ENCODE data around the gene TBCEL.
A peak's percentile ranks its signal among the peaks of the same experiment; 100 is the strongest.
"Not testable (repeated sequence)": the region's sequence is repeated elsewhere in the genome, so short reads cannot be mapped to it uniquely, and the experiment has no call there.

The TBCEL gene, protein sequence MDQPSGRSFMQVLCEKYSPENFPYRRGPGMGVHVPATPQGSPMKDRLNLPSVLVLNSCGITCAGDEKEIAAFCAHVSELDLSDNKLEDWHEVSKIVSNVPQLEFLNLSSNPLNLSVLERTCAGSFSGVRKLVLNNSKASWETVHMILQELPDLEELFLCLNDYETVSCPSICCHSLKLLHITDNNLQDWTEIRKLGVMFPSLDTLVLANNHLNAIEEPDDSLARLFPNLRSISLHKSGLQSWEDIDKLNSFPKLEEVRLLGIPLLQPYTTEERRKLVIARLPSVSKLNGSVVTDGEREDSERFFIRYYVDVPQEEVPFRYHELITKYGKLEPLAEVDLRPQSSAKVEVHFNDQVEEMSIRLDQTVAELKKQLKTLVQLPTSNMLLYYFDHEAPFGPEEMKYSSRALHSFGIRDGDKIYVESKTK

DNA sequence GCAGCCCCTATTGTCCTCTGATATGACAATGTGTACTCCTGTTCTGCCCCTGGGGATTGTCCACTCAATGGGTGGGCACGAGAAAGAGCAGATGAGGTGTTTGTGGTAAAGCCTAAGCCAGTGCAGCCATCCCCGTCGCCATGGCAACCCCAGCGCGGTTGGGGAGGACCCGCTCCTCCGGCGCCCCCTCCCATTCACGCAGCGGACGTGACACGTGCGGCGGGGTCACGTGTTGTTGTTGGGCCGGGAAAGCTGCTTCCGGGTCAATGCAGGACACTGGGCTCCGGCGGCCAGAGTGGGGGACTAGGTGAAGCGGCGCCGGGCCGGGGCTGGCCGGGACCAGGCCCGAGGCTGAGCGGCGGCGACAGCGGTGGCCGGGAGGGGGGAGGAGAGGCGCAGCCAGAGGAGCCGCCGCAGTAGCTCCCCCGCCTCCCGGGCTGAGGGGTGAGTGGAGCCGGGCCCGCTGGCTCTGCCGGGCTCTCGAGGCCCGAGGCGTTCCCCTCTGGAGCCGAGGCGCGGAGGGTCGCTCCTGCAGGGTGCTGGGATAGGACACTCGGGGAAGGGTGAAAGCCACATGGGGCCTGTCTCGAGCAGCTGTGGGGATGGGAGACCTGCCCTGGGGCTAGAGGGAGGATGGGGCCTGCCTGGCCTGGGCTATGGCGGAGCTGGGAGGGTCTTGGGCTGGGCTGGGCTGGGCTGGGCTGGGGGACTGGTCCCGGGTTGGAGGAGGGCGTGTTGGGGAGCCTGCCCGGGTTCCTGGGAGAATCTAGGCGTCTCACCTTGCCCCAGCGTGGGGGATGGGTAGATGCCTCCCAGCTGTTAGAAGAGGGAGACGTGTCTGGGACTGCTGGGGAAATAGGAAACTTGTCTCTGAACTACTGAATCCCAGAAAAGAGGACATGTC is at the start of gene TBCEL:
TBCEL (plus strand) TSS at position 255 of the 904 bp plus-strand sequence. CDS start 21,589 bp downstream, outside the sequence.
- DNase-seq = peak; percentile 72 to 76

DNA sequence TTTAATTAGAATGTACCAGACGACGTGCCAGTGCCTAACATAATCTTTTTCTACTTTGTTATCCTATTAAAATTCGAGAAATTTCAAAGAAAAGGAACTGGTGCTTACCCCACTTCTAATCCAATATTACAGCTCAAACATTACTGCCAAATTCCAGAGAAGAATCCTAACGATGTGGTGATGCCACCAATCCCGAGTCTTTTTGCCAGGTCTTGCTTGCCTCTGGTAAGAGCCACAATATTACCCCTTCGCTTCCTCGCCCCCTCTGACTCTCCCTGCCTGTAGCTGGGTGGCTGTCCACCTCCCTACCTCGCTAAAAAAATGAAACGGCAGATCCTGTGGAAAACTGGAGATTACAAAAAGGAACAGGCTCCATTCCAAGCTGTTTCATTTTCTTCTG is 49.4 kb upstream of the TBCEL start:
- no peak for DNase-seq

DNA sequence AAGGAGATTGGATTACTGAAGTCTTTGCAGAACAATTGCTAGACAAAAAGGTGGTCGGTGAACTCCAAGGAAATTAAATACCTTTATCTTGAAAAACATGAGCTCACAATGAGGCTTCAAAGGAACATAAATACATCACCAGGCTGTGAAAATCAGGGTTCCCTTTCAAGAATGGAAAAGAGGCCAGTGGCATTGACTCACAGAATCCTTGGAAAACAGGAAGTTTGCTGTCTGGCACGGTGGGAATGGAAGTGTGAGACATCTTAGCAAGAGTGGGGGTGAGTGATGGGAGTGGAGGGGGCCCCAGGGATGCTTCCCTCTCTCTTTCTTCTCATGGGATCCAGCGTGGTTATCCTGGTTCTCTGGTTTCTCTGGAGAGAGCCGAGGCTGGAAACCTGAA is 48.9 kb upstream of the TBCEL start:
- DNase-seq = no peak

DNA sequence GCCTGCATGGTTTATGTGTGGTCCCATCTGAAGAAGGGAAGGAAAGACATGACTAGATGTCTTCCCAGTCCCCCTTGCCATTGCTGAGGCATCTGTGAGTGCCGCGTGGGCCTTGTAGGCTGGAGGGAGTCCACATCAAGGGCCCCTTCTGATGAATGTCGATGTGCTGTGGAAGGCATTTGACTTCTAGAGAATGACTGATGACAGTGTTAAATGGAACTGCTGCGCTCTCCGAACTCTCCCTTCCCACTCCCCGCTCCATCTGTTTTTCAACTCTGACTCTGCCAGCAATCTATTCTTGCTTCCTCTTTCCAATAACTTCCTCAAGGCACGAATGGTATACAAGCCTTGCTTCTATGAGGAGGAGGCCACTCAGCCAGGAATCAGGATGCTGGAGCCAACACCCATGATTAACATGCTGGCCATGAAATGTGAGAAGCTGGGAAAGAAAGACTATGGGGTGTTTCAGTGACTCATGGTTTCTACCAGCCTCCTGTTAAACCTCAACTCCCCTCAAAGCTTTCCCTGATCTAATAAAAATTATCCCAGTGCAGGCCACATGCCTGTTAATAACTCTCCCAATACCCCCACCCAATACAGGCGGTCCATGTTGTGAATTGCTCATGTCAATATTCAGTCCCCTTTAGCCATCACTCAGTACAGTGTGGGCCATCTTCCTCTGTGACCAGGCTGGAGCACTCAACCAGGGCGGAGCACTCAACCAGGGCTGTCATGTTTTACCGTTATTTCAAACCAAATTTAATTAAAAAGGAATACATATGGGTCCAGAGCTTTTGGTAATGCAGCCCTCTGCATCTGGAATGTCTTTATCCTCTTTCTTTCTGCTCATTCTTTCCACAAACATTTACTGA is 46.4 kb upstream of the TBCEL start:
- DNase-seq = no peak

DNA sequence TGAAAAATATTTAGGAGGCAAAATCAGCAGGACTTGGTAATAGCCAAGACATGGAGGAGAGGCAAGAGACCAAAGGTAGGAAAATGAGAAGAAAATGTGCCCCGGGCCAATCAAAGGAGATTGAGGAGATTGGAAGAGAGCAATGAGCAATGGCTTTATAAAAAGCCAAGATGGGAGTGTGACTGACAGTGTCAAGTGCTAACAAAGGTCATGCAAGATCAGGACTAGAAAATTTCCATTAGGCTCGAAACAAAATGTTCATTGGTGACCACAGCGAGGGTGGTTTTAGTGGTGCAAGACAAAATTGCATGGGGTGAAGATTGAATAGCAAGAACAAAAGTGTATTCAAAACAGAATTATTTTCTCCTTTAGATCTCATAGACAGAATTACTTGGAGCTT is 45.2 kb upstream of the TBCEL start:
- DNase-seq = no peak

DNA sequence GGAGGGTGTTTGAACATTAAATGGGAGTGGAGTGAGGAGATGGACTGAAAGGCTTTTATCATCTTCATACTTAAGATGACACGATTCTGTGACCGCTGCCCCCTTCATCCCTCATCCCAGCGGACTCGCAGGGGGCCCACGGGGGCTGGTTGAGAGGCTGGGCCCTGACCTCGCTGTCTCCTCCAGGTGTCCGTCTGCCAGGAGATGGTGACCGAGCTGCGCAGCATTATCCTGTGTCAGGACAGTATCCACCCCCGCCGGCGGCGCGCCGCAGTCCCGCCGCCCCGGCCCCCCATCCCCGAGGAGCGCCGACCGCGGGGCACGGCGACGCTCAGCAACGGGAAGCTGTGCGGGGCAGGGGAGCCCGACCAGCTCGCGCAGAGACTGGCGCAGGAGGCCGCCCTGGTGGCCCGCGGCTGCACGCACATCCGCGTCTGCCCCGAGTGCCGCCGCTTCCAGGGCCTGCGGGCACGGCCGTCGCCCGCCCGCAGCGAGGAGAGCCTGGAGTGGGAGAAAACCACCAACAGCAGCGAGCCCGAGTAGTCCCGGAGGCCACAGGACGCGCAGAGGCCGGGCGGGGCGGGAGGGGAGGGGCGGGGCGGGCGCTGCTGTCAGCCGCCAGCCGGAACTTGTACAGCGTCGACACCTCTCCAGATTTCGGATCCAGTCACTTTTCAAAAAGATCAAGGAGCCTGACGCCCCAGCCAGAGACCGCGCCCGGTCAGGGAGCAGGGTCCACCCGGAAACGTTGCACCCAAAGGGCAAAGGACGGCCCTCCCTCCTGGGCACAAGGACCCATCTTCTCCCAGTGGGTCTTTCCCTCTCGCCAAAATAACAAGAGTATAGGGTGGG is 38.0 kb upstream of the TBCEL start:
- DNase-seq = peak; percentile 15 to 28

DNA sequence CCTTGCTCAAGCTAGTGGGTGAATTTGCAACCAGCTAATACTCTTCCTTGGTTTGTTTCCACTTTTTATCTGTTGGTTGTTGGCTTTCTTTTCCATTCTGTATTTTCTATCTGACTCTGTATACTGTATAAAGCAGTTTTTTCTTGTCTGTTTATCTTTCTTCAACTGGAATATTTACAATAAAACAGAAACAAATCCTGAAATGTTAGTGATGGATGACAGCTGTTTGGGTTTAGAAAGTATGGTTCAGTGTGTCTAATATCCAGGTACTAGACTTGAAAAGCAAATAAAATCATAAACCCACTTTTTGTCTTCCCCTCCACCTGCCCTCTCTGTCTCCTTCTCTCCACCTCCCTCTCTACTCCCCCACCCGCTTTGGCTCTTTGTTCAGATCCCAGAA is 35.3 kb upstream of the TBCEL start:
- DNase-seq = no peak

DNA sequence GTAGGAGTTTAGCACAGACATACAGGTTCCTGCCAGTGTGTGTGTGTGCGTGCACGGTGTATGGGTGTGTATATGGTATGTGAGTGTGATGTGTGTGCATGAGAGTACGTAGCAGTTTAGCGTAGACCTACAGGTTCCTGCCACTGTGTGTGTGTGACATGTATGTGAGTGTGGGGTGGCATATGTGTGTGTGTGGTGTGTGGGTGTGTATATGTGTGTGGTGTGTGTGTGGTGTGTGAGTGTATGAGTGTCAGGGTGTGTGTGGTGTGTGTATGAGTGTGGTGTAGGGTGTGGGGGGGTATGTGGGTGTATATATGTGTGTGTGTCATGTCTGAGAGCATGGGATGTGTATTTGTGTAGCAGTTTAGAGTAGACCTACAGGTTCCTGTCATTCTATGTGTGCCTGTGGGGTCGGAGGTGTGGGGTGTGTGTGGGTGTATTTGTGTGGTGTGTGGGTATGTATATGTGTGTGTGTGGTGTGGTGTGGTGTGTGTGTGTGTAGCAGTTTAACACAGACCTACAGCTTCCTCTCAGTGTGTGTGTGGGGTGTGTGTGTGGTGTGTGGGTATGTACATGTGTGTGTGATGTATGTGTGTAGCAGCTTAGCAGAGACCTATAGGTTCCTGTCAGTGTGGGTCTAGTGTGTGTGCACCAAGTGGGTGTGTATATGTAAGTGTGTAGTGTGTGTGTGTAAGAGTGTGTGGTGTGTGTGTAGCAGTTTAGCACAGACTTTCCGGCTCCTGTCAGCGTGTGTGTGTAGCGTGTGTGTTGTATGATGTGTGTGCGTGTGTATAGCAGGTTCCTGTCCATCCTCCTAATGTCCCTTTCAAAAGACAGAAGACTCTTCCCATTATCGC is 31.8 kb upstream of the TBCEL start:
- DNase-seq = no peak

DNA sequence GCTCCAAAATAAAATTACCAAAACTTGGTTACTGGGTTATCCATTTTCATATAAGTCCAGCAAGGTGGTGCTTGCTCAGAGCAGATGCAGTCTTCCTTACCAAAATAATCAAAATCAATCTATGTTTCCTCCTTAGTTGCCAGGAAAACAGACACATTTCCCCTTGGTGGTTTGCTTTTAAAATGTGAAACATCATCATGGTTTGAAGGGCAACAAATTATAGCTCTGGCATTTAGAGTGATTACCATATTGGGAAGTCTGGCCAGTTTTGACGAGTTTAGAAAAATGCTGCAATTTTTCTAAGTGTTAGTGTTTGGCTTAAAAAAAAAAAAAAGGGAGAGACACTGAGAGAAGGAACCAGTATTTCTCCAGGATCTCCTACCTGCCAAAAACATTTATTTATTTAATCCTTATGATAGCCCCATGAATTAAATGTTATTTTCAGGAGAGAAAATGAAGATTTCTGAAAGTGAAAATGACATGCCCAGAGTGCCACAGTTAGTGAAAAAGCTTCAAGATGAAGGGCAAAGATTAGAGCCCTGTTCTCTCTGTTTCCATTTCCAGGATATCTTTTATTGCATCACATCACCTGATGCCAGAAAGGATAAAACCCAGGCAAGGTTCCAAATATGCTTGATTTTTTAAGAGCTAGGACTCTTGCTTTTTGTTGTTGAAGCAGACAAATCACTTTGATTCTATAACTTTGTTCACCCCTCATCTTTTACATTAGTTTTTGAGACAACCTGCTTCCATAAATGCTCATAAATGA is 29.6 kb upstream of the TBCEL start:
- DNase-seq = no peak

DNA sequence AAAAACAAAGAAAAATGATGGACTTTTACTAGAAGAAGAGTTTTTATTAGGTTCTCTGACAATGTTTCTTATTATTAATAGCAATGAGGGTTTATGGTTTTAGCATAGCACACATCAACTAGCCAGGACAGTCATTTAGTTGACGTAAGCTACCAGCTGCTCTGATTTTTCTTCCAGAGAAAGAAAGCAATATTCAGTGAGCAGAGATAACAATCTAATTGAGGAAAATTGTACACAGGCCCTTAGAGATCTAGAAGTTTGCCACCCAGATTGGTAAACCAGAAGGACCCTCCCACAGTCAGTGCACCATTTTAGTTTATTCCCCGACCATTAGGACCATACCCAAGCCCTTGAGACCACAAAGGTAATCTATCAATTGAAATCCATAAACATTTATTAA is 28.7 kb upstream of the TBCEL start:
- DNase-seq = no peak

DNA sequence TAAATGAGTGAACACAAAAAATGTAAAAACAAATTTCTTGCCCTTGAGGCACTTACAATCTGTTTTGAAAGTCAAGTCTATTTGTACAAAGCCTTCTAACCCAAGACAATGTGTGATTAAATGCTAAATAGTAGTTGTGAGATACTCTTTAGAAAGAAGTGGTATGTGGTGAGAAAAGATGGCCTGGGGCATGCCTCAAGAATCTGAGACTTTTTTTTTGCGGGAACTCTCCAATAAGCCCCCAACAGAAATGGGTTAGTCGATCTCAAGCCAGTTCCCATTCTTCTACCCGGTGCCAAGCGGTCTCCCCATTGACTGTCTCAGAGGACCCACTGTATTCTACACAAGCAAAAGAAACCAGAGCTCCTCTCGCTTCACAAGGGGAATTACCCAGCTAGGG is 26.9 kb upstream of the TBCEL start:
- DNase-seq = no peak

DNA sequence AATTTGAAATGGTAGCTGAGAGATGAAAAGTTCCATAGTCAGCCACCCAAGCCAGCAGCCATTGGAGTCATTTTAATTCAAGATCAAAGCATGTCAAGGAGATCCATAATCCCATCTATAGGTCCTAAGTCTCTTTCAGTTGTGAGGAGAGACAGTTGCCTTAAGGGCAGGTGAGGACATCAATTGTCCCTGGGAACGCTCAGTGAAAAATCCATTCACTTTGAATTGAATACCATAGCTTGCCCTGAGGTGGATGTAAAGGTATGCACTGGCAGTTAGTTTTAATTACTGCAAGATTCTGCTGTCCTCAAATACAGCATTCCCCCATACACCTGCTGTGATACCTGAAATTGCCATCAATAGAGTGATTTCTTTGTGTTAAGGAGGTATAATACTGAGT is 25.3 kb upstream of the TBCEL start:
- DNase-seq = no peak

DNA sequence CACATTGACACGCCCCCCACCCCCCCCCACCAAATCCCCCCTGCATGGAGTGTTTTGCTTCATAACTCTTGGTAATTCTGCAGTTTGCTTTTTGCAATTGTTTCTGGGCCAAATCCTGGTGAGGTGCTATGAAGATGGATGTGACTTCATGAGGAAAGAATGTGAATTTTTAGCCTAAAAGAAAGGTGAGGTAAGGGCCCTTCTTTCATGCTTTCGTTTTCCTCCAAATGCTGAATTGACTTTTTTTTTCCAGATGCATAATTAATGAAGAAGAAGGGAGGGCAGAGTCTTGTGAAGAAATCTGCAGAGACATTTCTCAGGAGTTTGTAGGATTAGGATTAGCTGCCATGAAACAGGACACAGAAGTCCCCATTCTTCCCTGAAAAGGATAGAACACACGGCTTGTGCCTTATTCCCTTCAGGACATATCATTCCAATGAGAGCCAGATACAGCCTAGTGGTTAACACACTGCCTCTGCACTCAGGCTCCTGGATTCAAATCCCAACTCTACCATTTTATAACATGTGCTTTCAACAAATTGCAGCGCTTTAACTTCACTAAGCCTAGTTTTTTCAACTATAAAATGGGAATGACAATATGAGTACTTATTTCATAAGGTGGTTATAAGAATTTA is 19.6 kb upstream of the TBCEL start:
- no peak for DNase-seq

DNA sequence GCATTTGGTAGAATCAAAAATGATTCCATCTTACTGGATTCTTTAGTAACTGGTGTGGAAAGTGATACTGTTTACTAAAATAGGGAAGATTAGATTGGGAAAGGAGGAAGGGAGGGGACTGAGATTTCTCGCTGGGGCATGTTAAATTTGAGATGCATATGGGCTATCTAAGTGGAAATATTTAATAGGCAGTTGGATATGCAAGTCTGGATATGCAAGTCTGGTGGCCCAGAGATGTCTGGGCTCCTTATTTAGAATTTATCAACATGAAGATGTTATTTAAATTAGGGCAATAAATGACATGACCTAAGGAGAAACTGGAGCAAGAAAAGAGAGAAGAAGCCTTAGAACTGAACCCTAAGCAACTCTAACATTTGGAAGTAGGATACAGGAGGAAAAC is 17.0 kb upstream of the TBCEL start:
- DNase-seq = no peak

DNA sequence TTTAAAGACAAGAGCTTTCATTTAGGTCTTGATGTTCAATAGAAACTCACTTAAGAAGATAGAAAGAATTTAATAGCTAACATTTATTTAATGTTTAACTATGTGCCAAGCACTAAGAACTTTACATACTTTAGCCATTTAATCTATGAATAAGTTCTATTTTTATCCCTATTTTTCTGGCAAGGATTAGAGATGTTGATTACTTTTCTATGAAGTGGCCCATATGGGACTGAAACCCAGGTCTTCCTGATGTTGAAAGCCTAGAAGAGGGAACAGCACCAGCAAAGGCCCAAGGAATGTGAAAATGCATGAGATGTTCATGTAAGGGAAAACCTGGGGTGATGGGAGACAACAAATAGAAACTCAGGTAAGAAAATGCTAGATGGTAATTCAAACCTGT is 15.4 kb upstream of the TBCEL start:
- no peak for DNase-seq

DNA sequence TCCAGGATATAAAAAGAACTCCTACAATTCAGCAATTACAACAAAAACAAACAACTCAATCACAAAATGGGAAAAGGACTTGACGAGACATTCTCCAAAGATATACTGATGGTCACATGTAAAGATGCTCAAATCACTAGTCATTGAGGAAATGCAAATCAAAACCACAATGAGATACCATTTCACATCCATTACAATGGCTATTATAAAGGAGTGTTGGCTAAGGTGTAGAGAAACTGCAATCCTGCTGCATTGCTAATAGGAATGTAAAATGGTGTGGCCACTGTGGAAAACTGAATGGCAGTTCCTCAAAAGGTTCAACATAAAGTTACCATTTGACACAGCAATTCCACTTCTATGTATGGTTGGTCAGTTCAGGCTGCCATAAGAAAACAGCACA is 11.8 kb upstream of the TBCEL start:
- DNase-seq = no peak

DNA sequence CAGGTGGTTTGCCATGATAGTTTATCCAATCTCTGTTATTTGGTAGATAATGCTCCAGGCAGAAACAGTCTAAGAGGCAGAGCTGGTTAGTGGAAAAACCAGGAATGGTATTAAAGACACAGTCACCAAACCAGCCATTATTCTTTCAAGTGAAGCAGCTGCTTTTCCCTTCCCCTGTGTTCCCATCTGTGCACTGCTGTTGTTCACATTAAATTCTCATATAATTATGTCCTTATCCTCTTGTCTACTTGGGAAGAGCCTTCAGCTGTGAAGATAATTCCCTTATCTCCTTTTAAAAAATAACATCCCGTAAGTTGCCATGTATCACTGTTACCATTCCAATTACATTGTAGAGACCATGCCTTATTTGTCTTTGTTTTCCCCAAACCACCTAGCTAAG is 5.2 kb upstream of the TBCEL start:
- no peak for DNase-seq

DNA sequence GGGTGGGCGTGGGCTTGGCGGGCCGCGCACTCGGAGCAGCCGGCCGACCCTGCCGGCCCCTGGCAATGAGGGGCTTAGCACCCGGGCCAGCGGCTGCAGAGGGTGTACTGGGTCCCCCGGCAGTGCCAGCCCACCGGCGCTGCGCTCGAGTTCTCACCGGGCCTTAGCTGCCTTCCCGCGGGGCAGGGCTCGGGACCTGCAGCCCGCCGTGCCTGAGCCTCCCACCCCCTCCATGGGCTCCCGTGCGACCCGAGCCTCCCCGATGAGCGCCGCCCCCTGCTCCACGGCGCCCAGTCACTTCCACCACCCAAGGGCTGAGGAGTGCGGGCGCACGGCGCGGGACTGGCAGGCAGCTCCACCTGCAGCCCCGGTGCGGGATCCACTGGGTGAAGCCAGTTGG is 2.2 kb upstream of the TBCEL start:
- not testable (repeated sequence) for DNase-seq

DNA sequence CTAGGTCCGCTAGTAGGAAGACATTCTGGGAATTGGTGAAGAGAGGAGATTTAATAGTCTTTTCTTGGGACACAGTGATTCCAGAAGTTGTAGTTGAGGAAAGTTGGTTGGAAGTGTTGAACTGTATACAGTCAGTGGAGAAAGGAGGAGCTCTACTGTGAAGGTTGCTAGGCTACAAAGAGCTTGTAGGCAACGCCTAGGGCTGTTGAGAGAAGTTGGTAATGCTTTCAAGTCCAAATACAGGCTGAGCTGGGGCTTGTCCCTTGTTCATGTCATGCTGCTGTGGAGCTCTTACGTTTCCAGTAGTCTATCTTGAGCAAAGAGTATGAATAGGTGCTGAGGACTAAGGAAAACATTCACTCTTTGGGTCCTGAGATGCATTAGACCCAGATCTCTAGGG is 1.1 kb downstream of the TBCEL start:
- no peak for DNase-seq

DNA sequence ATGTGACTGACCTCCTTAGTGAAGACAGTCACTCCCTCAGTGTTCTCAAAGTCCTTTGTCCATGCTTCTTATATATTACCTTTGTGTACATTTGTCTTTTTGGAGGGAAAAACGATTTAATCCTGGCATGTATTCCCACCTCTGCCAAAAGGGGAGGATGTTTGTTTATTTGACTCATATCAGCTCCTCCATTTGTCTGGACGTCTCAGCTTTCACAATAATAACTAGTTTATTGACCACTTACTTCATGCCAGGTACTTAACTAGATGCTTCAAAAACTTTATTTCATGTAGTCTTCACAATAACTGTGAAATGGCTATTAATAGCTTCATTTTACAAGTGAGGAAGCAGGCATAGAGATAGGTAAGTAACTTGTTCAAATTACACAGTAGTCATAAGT is 5.3 kb downstream of the TBCEL start:
- DNase-seq = no peak
